SIG-M5 treated with dmso at 0.1 percent for 504 hours (cell line): ENCODE data around the gene CFD.
A peak's percentile ranks its signal among the peaks of the same experiment; 100 is the strongest.
"Not testable (repeated sequence)": the region's sequence is repeated elsewhere in the genome, so short reads cannot be mapped to it uniquely, and the experiment has no call there.

Experiments used
- DNase-seq: peaks from one replicate; lab custom pipeline; 2025; ENCODE audit not compliant: unreplicated experiment; lab: John Stamatoyannopoulos, UW

The CFD gene

GRCh38 chr19:858868-859843, at the start of gene CFD:
CFD (plus strand) TSS chr19:859664; CDS start chr19:859690, 26 bp downstream.
- DNase-seq = peak; percentile 77

- no peak for DNase-seq
These were observed 49.2 kb upstream of the CFD start for GRCh38 chr19:810077-810855.

DNA sequence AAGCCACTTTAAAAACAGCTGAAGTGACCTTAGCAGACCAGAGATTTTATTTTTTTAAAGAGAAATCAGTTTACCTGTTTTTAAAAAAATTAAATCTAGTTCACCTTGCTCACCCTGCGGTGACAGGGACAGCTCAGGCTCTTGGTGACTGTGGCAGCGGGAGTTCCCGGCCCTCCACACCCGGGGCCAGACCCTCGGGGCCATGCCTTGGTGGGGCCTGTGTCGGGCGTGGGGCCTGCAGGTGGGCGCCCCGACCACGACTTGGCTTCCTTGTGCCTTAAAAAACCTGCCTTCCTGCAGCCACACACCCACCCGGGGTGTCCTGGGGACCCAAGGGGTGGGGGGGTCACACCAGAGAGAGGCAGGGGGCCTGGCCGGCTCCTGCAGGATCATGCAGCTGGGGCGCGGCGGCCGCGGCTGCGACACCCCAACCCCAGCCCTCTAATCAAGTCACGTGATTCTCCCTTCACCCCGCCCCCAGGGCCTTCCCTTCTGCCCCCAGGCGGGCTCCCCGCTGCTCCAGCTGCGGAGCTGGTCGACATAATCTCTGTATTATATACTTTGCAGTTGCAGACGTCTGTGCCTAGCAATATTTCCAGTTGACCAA, 48.5 kb upstream of the CFD start:
- DNase-seq = no peak

- no peak for DNase-seq
These were observed 47.9 kb upstream of the CFD start for GRCh38 chr19:811506-812048.

- no peak for DNase-seq
These were observed 47.3 kb upstream of the CFD start for GRCh38 chr19:812049-812746.

- DNase-seq = no peak
These were observed 46.7 kb upstream of the CFD start for GRCh38 chr19:812747-813218.

- DNase-seq = no peak
These were observed 46.0 kb upstream of the CFD start for GRCh38 chr19:813219-814151.

DNA sequence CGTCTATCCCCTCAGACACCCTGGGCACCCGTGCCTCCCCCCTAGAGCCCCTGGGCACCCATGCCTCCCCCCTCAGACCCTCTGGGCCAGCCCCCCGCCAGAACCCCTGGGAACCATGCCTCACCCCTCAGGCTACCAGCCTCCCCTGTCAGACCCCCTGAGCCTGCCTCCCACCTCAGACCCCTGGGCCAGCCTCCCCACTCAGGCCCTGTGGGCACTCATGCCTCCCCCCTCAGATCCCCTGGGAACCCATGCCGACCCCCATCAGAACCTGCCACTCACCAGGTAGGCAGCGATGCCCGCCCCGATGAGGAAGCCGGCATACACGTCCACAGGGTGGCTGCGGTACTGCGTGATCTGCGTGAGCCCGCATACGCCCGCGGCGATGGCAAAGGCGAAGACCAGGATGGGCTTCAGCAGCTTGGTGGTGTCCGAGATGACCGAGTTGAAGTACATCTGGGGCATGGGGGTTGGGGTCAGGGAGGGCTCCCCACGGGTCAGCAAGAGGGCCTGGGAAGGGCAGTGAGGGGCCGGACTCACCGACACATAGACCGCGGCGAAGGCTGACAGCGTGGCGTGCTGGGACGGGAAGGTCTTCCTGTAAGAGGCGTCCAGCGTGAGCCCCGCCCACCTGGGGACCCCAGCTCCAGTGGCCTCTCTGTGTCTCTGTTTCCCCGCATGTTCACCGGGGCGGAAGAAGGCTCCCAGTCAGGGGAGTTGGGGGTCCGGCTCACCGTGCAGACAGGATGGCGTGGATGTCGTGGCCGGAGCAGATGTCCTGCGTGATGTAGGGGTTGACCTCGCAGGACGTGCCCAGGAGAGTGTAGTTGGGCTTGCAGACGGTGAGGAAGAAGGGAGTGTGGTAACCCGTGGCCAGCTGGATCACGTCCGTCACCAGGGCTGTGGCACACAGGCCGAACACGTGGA, 45.0 kb upstream of the CFD start:
- no peak for DNase-seq

DNA sequence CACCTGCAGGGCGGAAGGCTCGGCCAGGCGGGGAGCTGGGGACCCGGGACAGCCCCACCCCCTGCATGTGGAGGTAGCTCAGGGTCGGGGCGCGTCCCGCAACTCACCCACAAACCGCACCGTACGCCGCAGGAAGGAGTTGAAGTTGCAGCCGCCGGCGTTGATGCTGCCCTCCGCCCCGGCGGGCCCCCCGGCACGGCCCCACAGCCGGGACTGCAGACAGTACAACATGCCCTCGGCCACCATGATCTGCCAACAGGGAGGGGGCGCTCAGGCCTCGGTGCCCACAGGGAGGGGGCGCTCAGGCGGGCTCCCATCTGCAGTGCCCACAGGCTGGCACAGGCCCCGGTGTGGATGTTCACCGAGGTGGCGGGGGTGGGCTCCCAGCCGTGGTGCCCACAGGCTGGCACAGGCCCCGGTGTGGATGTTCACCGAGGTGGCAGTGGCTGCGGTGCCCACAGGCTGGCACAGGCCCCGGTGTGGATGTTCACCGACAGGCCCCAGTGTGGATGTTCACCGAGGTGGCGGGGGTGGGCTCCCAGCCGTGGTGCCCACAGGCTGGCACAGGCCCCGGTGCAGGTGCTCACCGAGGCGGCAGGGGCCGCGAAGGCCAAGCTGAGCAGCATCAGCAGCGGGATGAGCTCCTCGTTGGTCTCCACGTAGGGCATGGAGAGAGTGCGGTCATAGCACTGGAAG, 44.2 kb upstream of the CFD start:
- DNase-seq = no peak

DNA sequence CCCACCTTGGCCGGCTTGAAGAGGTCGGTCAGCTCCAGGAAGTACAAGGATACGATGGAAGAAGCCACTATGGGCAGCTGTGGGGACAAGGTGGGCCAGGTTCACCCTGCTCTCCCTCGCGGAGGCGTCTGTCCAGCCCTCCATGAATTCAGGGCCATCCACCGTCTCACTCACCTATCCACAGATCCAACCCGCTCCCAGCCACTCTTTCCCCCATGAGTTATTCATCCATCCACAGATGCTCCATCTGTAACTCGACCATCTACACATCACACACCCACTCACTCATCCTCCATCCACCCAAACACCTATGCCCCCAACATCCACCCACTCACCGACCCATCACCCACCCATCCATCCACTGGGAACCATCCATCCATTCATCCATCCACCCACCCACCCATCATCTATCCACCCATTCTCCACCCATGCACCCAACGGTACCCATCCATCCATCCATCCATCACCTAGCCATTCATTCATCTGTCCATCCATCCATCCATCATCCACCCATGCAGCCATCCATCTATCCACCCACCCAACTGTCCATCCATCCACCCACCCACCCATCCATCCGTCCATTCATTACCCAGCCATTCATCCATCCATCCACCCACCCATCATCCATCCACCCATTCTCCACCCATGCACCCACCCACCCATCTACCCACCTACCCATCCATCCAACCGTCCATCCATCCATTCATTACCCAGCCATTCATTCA, 43.5 kb upstream of the CFD start:
- no peak for DNase-seq

DNA sequence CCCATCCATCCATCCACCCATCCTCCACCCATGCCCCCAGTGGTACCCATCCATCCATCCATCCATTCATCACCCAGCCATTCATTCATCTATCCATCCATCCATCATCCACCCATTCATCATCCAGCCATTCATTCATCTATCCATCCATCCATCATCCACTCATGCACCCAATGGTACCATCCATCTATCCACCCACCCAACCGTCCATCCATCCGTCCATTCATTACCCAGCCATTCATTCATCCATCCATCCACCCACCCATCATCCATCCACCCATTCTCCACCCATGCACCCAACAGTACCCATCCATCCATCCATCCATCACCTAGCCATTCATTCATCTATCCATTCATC, 43.0 kb upstream of the CFD start:
- no peak for DNase-seq

GRCh38 chr19:820212-820611, 39.3 kb upstream of the CFD start:
- DNase-seq = not testable (repeated sequence)

DNA sequence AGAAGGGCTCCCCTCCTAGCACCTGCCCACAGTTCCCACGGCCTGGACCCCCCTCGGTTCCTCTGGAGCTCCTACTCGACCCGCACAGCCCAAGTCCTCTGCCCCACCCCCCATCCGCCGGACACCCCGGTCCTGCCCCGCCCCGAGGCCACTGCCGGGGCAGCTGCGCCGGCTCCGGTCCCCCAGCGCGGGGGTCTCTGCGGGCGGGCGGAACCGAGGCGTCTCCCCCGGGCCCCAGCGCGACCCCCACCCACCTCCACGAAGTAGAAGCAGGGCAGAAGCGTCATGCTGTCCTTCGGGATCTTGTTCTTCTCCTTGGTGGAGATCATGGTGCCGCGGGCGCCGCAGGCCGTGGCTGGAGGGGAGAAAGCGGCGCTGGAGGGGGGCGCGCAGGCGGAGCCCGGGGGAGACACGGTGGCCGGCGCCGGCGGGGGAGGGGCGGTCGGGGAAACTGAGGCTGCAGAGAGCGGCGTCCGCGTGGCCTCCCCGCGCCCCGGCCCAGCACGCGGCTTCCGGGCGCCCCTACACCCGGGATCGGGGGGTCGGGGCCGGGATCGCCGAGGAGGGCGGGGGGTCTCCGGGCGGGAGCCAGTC, 38.1 kb upstream of the CFD start:
- no peak for DNase-seq

DNA sequence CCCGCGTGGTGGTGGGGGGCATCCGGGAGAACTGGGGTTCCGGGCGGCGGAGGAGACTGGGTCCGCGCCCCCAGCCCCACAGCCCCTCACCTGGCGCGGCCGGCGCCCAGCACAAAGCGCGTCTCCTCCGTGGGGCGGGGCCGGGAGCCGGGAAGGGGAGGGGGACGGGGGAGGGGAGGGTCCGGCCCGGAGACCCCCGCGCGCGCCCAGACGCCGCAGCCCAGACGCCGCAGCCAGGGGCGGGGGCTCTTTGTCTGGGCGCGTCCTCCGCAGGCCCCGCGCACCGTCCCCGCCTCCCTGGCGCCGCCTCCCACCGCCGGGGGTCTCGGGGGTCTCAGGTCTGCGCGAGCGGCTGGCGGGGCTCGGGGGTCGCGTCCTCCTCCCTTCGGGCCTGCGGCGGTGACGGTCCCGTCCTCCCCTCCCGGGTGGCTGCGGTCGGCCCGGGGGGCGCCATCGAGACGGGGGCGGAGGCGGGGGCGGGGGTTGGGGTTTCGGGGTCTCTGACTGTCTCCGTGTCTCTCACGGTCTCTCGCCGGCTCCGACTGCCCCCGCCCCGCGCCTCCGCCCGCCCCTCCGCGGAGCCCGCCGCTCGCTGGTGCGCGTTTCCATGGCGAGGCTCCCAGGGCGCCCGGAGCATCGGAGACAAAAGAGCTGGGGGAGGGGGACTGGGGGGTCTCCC, 37.5 kb upstream of the CFD start, which contains the start of gene PLPPR3:
Gene PLPPR3 (minus strand): TSS at position 131 of the 679 bp plus-strand sequence. CDS start 396 bp downstream, outside the sequence.
- peak; percentile 63 for DNase-seq

DNA sequence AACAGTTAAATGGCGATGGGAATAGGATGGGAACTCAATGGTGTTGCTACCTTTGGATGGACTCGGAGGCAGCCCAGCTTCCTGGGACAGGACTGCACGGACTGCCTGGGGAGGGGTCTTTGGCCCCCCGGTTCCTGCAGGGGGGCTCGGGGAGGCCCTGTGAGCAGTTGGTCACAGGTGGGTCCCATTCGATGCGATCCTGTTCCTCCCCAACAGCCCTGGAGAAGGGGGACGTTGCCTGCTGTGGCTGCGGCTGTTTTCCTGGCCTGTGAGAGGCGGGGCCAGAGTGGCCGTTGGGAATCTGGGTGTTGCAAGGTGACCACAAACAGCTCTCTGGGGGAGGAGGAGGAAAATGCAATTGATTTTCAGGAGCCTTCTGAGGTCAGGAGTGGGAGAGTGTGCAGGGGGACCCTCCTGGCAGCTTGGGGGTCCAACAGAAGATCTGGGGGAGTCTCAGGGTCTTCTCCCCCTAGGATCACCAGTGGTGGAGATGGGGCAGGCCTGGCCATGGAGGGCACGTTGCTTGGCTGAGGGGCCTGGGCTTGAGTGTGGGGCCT, 35.8 kb upstream of the CFD start:
- DNase-seq = peak; percentile 87

- DNase-seq = peak; percentile 76
These were observed 34.6 kb upstream of the CFD start for GRCh38 chr19:824885-825284.
